Vagina (tissue), 2 donors: ENCODE measurements around the gene VLDLR. TPM values are rescaled to one million over a fixed set of nuclear protein-coding genes. Genes with fewer than 3 reads are reported as not detected.

Source experiments
- DNase-seq, 2 donors: peaks; one replicate each; pipeline ENCODE4 v3.0.0-alpha.2; 2017; ENCODE audit errors: extremely low spot score in 2 of 2
- H3K27ac ChIP-seq: fragments of 200-600 bp; sonication (generic); one replicate; pipeline ENCODE4 v1.5.1; 2019
- H3K27me3 ChIP-seq: fragments of 200-600 bp; sonication (generic); one replicate; pipeline ENCODE4 v1.5.1; 2019
- H3K36me3 ChIP-seq, 2 donors: fragments of 200-600 bp; sonication (generic); one replicate each; pipeline ENCODE4 v1.5.1; 2017 to 2019
- H3K4me1 ChIP-seq: fragments of 200-600 bp; sonication (generic); one replicate; pipeline ENCODE4 v1.5.1; 2019
- H3K4me3 ChIP-seq, 2 donors: fragments of 200-600 bp; sonication (generic); 1 replicate in 1 of 2; 2 replicates in 1 of 2; pipeline ENCODE4 v1.5.1; 2016 to 2019
- H3K9me3 ChIP-seq: fragments of 200-600 bp; sonication (generic); one replicate; pipeline ENCODE4 v1.5.1; 2019
- CTCF ChIP-seq, 3 experiments: fragments of 450-650 bp in 2 of 3; fragments of 200-600 bp in 1 of 3; sonication (generic) in 1 of 3; IDR thresholded peaks; one replicate each; pipeline ENCODE4 v1.5.1; 2017 to 2019; ENCODE audit warnings: antibody characterized with exemption in 3 of 3, mild to moderate bottlenecking in 2 of 3, moderate library complexity in 2 of 3
- POLR2A ChIP-seq, 2 donors: fragments of 450-650 bp; IDR thresholded peaks; one replicate each; pipeline ENCODE4 v1.6.1; 2017; ENCODE audit warnings: antibody characterized with exemption in 2 of 2, mild to moderate bottlenecking in 2 of 2, moderate library complexity in 2 of 2
- POLR2AphosphoS5 ChIP-seq, 2 donors: sonication (generic); formaldehyde crosslinking; IDR thresholded peaks; one replicate each; pipeline ENCODE4 v1.9.0; 2017; ENCODE audit warnings: antibody characterized with exemption in 2 of 2, mild to moderate bottlenecking in 2 of 2, low read depth in 1 of 2; ENCODE audit not compliant: insufficient read depth in 1 of 2
- intact Hi-C: fragments of 100-400 bp; cut with DNase I; formaldehyde crosslinking; loops from one replicate; pipeline ENCODE4 v1.15.1; 2023
- total RNA-seq: library from RNA; depleted of rRNA; stranded (reverse); fragments of >200 nt; gene quantifications from one replicate; pipeline ENCODE4 v1.2.3, GENCODE V29; 2016

The VLDLR gene
- total RNA-seq, 1 donor from 2014 or later = 4.7 TPM

- Histone ChIP-seq H3K36me3 (no peaks in the 10 kb centered on the region), H3K27ac (no peak overlapping the region), H3K9me3 (no peaks in the 10 kb centered on the region), H3K4me1 (no peaks in the 10 kb centered on the region), H3K27me3 (no peaks in the 10 kb centered on the region), H3K4me3 (no peak overlapping the region)
- intact Hi-C loops = no loop called here
- DNase-seq = no peak
- no peak for TF ChIP-seq CTCF (IDR thresholded peaks at IDR 0.05)
- TF ChIP-seq POLR2A (IDR thresholded peaks at IDR 0.05) = no peak
- no peak for TF ChIP-seq POLR2AphosphoS5 (IDR thresholded peaks at IDR 0.05; ENCODE audit: insufficient read depth in 1 of 2, low read depth in 1 of 2)
Observed at GRCh38 chr9:2601785-2602378, 19.7 kb upstream of the VLDLR start.

DNA sequence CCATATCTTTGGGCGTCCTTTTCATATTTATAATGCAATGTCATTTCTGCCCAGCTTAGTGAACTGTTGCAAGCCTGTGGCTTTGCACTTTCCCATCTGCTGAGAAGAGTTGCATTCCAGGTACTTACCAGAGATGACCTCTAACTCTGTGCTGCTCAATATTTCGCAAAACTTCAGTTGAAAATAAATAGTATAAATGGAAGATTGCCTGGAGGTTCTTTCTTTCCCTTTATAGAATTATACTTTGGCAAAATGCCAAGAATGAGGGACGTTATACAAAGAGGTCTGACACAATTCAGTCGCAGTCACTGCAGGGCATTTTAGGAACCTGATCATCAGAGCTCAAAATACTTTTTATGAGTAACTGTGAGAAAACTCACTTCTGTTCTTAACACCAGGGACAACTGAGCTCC lies 18.9 kb upstream of the VLDLR start:
- no peaks in the 10 kb centered on the region for H3K9me3 ChIP-seq
- H3K4me3 ChIP-seq = no peak overlapping the region
- H3K27ac ChIP-seq = no peak overlapping the region
- intact Hi-C loops = no loop called here
- no peaks in the 10 kb centered on the region for H3K27me3 ChIP-seq
- H3K4me1 ChIP-seq = no peaks in the 10 kb centered on the region
- no peak for TF ChIP-seq CTCF (IDR thresholded peaks at IDR 0.05)
- no peak for TF ChIP-seq POLR2A (IDR thresholded peaks at IDR 0.05)
- TF ChIP-seq POLR2AphosphoS5 (IDR thresholded peaks at IDR 0.05; ENCODE audit: insufficient read depth in 1 of 2, low read depth in 1 of 2) = no peak
- no peak for DNase-seq
- H3K36me3 ChIP-seq = no peaks in the 10 kb centered on the region

GRCh38 chr9:2603621-2604020 lies 18.0 kb upstream of the VLDLR start:
- no peak for DNase-seq
- TF ChIP-seq POLR2A (IDR thresholded peaks at IDR 0.05) (no peak), CTCF (IDR thresholded peaks at IDR 0.05) (no peak), POLR2AphosphoS5 (IDR thresholded peaks at IDR 0.05; ENCODE audit: insufficient read depth in 1 of 2, low read depth in 1 of 2) (no peak)
- intact Hi-C loops = no loop called here
- no peak overlapping the region for H3K27ac ChIP-seq
- no peaks in the 10 kb centered on the region for H3K4me1 ChIP-seq
- no peaks in the 10 kb centered on the region for H3K27me3 ChIP-seq
- H3K9me3 ChIP-seq = no peaks in the 10 kb centered on the region
- no peak overlapping the region for H3K4me3 ChIP-seq
- H3K36me3 ChIP-seq = no peaks in the 10 kb centered on the region

GRCh38 chr9:2605246-2605645 lies 16.3 kb upstream of the VLDLR start:
- Histone ChIP-seq H3K27ac (no peak overlapping the region), H3K36me3 (no peaks in the 10 kb centered on the region), H3K4me1 (no peaks in the 10 kb centered on the region), H3K4me3 (no peak overlapping the region), H3K27me3 (no peaks in the 10 kb centered on the region), H3K9me3 (no peaks in the 10 kb centered on the region)
- TF ChIP-seq CTCF (IDR thresholded peaks at IDR 0.05) (no peak), POLR2A (IDR thresholded peaks at IDR 0.05) (no peak), POLR2AphosphoS5 (IDR thresholded peaks at IDR 0.05; ENCODE audit: insufficient read depth in 1 of 2, low read depth in 1 of 2) (no peak)
- DNase-seq = no peak
- intact Hi-C loops = no loop called here

- no peaks in the 10 kb centered on the region for H3K36me3 ChIP-seq
- TF ChIP-seq POLR2AphosphoS5 (IDR thresholded peaks at IDR 0.05; ENCODE audit: insufficient read depth in 1 of 2, low read depth in 1 of 2) = no peak
- TF ChIP-seq POLR2A (IDR thresholded peaks at IDR 0.05) = no peak
- TF ChIP-seq CTCF (IDR thresholded peaks at IDR 0.05) = no peak
- DNase-seq = no peak
- H3K4me1 ChIP-seq = no peaks in the 10 kb centered on the region
- H3K27ac ChIP-seq = no peak overlapping the region
- no peak overlapping the region for H3K4me3 ChIP-seq
- intact Hi-C loops = no loop called here
- H3K9me3 ChIP-seq = no peaks in the 10 kb centered on the region
- H3K27me3 ChIP-seq = no peaks in the 10 kb centered on the region
Observed at GRCh38 chr9:2608276-2608675, 13.3 kb upstream of the VLDLR start.
